WTC11 (cell line): ENCODE measurements around the gene CSF1R. TPM values are rescaled to one million over a fixed set of nuclear protein-coding genes. Genes with fewer than 3 reads are reported as not detected.
A peak's percentile ranks its signal among the peaks of the same experiment; 100 is the strongest.

ENCODE experiments used
- ATAC-seq: fragments of 200-7000 bp; cut with Tn5 transposase; 2 replicates; pipeline ENCODE4 v1.10.0; 2021; ENCODE audit warnings: mild to moderate bottlenecking, moderate library complexity
- CTCF ChIA-PET: fragments of 300-600 bp; sonication (Branson Sonifier 250); formaldehyde crosslinking; loops from one replicate; lab custom pipeline; 2021; ENCODE audit warnings: antibody characterized with exemption; lab: Charles Lee
- POLR2A ChIA-PET: fragments of 350-600 bp; sonication (Branson Sonifier 250); formaldehyde crosslinking; loops from one replicate; lab custom pipeline; 2021; ENCODE audit warnings: antibody characterized with exemption; lab: Charles Lee
- DNase-seq: peaks from one replicate; pipeline ENCODE4 v3.0.0; 2021; ENCODE audit warnings: low spot score
- H3K27ac Mint-ChIP-seq: 2 replicates; pipeline ENCODE4 v1.8.0; 2021; ENCODE audit warnings: mixed read lengths
- H3K27me3 Mint-ChIP-seq: 2 replicates; pipeline ENCODE4 v1.8.0; 2021; ENCODE audit warnings: low read depth, mild to moderate bottlenecking, moderate library complexity, mixed read lengths
- H3K36me3 Mint-ChIP-seq: 2 replicates; pipeline ENCODE4 v1.8.0; 2021; ENCODE audit warnings: mixed read lengths
- H3K4me1 Mint-ChIP-seq: 2 replicates; pipeline ENCODE4 v1.8.0; 2022; ENCODE audit warnings: mixed read lengths
- H3K4me3 Mint-ChIP-seq: 2 replicates; pipeline ENCODE4 v1.8.0; 2021; ENCODE audit warnings: mild to moderate bottlenecking, moderate library complexity, mixed read lengths
- H3K9me3 Mint-ChIP-seq: 2 replicates; pipeline ENCODE4 v1.8.0; 2021; ENCODE audit warnings: mixed read lengths
- EMX1 ChIP-seq: fragments of 250-450 bp; sonication (Bioruptor Pico); IDR thresholded peaks from 2 replicates; pipeline ENCODE4 v1.8.0; 2021; ENCODE audit warnings: mild to moderate bottlenecking
- NFYB ChIP-seq: sonication (generic); formaldehyde crosslinking; conservative IDR thresholded peaks from 2 replicates; pipeline ENCODE4 v1.8.0; 2022; ENCODE audit warnings: low read depth, missing genetic modification reagents
- NR3C1 ChIP-seq: sonication (generic); formaldehyde crosslinking; conservative IDR thresholded peaks from 2 replicates; pipeline ENCODE4 v1.8.1; 2023; ENCODE audit warnings: low read depth, mild to moderate bottlenecking, missing genetic modification reagents
- SOX15 ChIP-seq: fragments of 250-450 bp; sonication (Bioruptor Pico); IDR thresholded peaks from 2 replicates; pipeline ENCODE4 v1.9.0; 2021; ENCODE audit warnings: mild to moderate bottlenecking
- SP1 ChIP-seq: sonication (generic); formaldehyde crosslinking; conservative IDR thresholded peaks from 2 replicates; pipeline ENCODE4 v1.8.1; 2022; ENCODE audit warnings: missing genetic modification reagents
- TEAD4 ChIP-seq: sonication (generic); formaldehyde crosslinking; IDR thresholded peaks from 2 replicates; pipeline ENCODE4 v1.8.0; 2022; ENCODE audit warnings: mild to moderate bottlenecking, missing genetic modification reagents
- ZNF232 ChIP-seq: sonication (generic); formaldehyde crosslinking; IDR thresholded peaks from 2 replicates; pipeline ENCODE4 v1.8.0; 2022; ENCODE audit warnings: mild to moderate bottlenecking, missing genetic modification reagents
- total RNA-seq: library from RNA; stranded (reverse); gene quantifications from 3 replicates; pipeline ENCODE4 v1.2.3, GENCODE V29; 2021
- TF ChIP-seq, protein P1 (sequence below): sonication (generic); formaldehyde crosslinking; IDR thresholded peaks from 2 replicates; pipeline ENCODE4 v1.8.0; 2023; ENCODE audit warnings: missing genetic modification reagents, mild to moderate bottlenecking, borderline replicate concordance
- TF ChIP-seq, protein P2 (sequence below): fragments of 250-450 bp; sonication (Bioruptor Pico); IDR thresholded peaks from 2 replicates; pipeline ENCODE4 v1.9.0; 2021; ENCODE audit warnings: mild to moderate bottlenecking
- TF ChIP-seq, protein P3 (sequence below): sonication (generic); formaldehyde crosslinking; IDR thresholded peaks from 2 replicates; pipeline ENCODE4 v1.8.1; 2022; ENCODE audit warnings: mild to moderate bottlenecking, moderate library complexity, missing genetic modification reagents
- TF ChIP-seq, protein P4 (sequence below): sonication (generic); formaldehyde crosslinking; IDR thresholded peaks from 2 replicates; pipeline ENCODE4 v1.8.0; 2023; ENCODE audit warnings: missing genetic modification reagents
- TF ChIP-seq, protein P5 (sequence below): sonication (generic); formaldehyde crosslinking; IDR thresholded peaks from 2 replicates; pipeline ENCODE4 v1.8.0; 2023; ENCODE audit warnings: mild to moderate bottlenecking, missing genetic modification reagents
- TF ChIP-seq, protein P6 (sequence below): sonication (generic); formaldehyde crosslinking; IDR thresholded peaks from 2 replicates; pipeline ENCODE4 v1.8.0; 2022; ENCODE audit warnings: mild to moderate bottlenecking, missing genetic modification reagents
- TF ChIP-seq, protein P7 (sequence below): fragments of 250-450 bp; sonication (Bioruptor Pico); conservative IDR thresholded peaks from 2 replicates; pipeline ENCODE4 v1.9.0; 2021; ENCODE audit warnings: mild to moderate bottlenecking
- TF ChIP-seq, protein P8 (sequence below): fragments of 250-450 bp; sonication (Bioruptor Pico); IDR thresholded peaks from 2 replicates; pipeline ENCODE4 v1.8.0; 2021; ENCODE audit warnings: mild to moderate bottlenecking

CSF1R gene
- total RNA-seq, 1 experiment from 2014 or later = 0.20 TPM

DNA sequence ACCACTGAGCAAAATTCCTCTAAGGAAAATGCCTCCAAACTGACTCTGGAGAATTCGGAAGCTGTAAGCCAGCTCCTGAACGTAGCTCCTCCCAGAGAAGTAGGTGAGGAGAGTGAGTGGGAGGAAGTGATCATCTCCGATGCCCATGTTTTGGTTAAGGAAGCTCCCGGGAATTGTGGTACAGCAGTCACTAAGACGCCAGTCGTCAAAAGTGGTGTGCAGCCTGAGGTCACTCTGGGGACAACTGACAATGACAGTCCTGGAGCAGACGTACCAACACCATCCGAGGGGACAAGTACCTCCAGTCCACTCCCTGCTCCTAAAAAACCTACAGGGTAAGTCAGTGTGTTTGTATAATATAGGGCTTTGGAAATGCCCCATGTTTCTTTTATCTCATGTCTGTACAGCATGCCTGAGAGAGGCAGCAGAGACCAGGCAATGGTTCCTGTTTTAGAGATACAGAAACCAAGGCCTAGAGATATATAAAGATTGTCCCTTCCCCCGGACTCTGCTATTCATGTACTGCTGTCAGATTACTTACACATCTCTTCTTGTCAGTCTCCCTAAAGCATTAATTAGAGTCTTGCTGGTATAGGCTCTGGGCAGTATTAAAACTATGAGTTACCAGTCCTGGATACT lies 61.9 kb downstream of the CSF1R start (continued):
- TF ChIP-seq, protein P1, sequence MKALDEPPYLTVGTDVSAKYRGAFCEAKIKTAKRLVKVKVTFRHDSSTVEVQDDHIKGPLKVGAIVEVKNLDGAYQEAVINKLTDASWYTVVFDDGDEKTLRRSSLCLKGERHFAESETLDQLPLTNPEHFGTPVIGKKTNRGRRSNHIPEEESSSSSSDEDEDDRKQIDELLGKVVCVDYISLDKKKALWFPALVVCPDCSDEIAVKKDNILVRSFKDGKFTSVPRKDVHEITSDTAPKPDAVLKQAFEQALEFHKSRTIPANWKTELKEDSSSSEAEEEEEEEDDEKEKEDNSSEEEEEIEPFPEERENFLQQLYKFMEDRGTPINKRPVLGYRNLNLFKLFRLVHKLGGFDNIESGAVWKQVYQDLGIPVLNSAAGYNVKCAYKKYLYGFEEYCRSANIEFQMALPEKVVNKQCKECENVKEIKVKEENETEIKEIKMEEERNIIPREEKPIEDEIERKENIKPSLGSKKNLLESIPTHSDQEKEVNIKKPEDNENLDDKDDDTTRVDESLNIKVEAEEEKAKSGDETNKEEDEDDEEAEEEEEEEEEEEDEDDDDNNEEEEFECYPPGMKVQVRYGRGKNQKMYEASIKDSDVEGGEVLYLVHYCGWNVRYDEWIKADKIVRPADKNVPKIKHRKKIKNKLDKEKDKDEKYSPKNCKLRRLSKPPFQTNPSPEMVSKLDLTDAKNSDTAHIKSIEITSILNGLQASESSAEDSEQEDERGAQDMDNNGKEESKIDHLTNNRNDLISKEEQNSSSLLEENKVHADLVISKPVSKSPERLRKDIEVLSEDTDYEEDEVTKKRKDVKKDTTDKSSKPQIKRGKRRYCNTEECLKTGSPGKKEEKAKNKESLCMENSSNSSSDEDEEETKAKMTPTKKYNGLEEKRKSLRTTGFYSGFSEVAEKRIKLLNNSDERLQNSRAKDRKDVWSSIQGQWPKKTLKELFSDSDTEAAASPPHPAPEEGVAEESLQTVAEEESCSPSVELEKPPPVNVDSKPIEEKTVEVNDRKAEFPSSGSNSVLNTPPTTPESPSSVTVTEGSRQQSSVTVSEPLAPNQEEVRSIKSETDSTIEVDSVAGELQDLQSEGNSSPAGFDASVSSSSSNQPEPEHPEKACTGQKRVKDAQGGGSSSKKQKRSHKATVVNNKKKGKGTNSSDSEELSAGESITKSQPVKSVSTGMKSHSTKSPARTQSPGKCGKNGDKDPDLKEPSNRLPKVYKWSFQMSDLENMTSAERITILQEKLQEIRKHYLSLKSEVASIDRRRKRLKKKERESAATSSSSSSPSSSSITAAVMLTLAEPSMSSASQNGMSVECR (CRISPR knock-in tag) = no peak
- TF ChIP-seq, all 79 proteins: peak for 0

DNA sequence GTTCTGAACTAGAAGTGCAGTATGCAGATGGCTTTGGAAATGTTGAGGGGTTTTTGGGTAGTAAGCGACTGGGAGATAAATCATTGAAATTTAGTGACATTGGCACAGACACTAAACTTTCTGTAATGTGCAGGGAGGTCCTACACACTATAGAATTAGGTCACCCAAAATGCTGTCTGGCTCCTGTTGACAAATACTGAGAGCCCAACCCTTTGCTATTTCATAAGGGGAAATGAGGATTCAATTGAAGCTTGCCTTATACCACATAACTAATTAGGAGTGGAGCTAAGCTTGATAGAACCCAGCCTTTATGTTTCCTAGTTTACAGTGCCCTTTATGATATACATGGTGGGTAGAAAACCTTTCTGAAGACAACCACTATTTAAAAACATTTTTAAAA lies 63.2 kb downstream of the CSF1R start:
- no peak overlapping the region for H3K4me3 Mint-ChIP-seq
- ChIA-PET POLR2A (no interaction called here), CTCF (interaction anchor here (0.7 to 1.0 kb wide), 3 partner anchors 33 to 756 kb away, joined by 3 to 4 read pairs (median 4); no protein-coding TSS in a partner anchor)
- ATAC-seq (no peak), DNase-seq (no peak)
- no peaks in the 10 kb centered on the region for H3K9me3 Mint-ChIP-seq
- TF ChIP-seq ZNF232 (CRISPR knock-in tag) (no peak), NR3C1 (CRISPR knock-in tag) (no peak), SOX15 (no peak)
- TF ChIP-seq, protein P2, sequence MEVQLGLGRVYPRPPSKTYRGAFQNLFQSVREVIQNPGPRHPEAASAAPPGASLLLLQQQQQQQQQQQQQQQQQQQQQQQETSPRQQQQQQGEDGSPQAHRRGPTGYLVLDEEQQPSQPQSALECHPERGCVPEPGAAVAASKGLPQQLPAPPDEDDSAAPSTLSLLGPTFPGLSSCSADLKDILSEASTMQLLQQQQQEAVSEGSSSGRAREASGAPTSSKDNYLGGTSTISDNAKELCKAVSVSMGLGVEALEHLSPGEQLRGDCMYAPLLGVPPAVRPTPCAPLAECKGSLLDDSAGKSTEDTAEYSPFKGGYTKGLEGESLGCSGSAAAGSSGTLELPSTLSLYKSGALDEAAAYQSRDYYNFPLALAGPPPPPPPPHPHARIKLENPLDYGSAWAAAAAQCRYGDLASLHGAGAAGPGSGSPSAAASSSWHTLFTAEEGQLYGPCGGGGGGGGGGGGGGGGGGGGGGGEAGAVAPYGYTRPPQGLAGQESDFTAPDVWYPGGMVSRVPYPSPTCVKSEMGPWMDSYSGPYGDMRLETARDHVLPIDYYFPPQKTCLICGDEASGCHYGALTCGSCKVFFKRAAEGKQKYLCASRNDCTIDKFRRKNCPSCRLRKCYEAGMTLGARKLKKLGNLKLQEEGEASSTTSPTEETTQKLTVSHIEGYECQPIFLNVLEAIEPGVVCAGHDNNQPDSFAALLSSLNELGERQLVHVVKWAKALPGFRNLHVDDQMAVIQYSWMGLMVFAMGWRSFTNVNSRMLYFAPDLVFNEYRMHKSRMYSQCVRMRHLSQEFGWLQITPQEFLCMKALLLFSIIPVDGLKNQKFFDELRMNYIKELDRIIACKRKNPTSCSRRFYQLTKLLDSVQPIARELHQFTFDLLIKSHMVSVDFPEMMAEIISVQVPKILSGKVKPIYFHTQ (CRISPR knock-in tag) = no peak
- TF ChIP-seq, protein P3, sequence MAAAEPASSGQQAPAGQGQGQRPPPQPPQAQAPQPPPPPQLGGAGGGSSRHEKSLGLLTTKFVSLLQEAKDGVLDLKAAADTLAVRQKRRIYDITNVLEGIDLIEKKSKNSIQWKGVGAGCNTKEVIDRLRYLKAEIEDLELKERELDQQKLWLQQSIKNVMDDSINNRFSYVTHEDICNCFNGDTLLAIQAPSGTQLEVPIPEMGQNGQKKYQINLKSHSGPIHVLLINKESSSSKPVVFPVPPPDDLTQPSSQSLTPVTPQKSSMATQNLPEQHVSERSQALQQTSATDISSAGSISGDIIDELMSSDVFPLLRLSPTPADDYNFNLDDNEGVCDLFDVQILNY (CRISPR knock-in tag) = no peak
- TF ChIP-seq, protein P4, sequence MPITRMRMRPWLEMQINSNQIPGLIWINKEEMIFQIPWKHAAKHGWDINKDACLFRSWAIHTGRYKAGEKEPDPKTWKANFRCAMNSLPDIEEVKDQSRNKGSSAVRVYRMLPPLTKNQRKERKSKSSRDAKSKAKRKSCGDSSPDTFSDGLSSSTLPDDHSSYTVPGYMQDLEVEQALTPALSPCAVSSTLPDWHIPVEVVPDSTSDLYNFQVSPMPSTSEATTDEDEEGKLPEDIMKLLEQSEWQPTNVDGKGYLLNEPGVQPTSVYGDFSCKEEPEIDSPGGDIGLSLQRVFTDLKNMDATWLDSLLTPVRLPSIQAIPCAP (CRISPR knock-in tag) = no peak
- TF ChIP-seq, protein P5, sequence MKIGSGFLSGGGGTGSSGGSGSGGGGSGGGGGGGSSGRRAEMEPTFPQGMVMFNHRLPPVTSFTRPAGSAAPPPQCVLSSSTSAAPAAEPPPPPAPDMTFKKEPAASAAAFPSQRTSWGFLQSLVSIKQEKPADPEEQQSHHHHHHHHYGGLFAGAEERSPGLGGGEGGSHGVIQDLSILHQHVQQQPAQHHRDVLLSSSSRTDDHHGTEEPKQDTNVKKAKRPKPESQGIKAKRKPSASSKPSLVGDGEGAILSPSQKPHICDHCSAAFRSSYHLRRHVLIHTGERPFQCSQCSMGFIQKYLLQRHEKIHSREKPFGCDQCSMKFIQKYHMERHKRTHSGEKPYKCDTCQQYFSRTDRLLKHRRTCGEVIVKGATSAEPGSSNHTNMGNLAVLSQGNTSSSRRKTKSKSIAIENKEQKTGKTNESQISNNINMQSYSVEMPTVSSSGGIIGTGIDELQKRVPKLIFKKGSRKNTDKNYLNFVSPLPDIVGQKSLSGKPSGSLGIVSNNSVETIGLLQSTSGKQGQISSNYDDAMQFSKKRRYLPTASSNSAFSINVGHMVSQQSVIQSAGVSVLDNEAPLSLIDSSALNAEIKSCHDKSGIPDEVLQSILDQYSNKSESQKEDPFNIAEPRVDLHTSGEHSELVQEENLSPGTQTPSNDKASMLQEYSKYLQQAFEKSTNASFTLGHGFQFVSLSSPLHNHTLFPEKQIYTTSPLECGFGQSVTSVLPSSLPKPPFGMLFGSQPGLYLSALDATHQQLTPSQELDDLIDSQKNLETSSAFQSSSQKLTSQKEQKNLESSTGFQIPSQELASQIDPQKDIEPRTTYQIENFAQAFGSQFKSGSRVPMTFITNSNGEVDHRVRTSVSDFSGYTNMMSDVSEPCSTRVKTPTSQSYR (CRISPR knock-in tag) = no peak
- H3K27ac Mint-ChIP-seq = no peak overlapping the region; the same call in 1 of the 2 replicates
- peaks cover 77% of the 10 kb centered on the region for H3K36me3 Mint-ChIP-seq
- peaks cover 32% of the 10 kb centered on the region for H3K4me1 Mint-ChIP-seq
- no peaks in the 10 kb centered on the region for H3K27me3 Mint-ChIP-seq

DNA sequence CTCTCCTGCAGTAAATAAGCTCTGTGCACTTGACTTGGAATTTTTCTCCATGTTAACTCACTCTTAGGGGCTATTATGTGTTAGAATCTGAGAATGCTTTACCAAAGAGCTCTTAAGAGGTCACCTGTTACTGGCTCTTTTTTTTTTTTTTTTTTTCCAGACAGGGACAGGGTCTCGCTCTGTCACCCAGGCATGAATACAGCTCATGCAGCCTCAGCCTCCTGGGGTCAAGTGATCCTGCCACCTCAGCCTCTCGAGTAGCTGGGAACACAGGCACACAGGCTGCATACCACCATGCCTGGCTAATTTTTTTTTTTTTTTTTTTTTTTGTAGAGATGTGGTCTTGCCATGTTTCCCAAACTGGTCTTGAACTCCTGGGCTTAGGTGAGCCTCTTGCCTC lies 63.7 kb downstream of the CSF1R start:
- DNase-seq = no peak
- H3K9me3 Mint-ChIP-seq = no peaks in the 10 kb centered on the region
- CTCF ChIA-PET = interaction anchor here (0.7 to 1.2 kb wide), 5 partner anchors 32 to 756 kb away, joined by 3 to 4 read pairs (median 3); no protein-coding TSS in a partner anchor
- ATAC-seq = no peak
- H3K4me3 Mint-ChIP-seq = no peak overlapping the region; the same call in 1 of the 2 replicates
- peaks cover 28% of the 10 kb centered on the region for H3K4me1 Mint-ChIP-seq
- peak overlapping the region; percentile 92 for H3K27ac Mint-ChIP-seq
- POLR2A ChIA-PET = no interaction called here
- H3K27me3 Mint-ChIP-seq = no peaks in the 10 kb centered on the region
- peaks cover 73% of the 10 kb centered on the region for H3K36me3 Mint-ChIP-seq
- TF ChIP-seq, protein P6, sequence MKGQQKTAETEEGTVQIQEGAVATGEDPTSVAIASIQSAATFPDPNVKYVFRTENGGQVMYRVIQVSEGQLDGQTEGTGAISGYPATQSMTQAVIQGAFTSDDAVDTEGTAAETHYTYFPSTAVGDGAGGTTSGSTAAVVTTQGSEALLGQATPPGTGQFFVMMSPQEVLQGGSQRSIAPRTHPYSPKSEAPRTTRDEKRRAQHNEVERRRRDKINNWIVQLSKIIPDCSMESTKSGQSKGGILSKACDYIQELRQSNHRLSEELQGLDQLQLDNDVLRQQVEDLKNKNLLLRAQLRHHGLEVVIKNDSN (CRISPR knock-in tag) = no peak
- TF ChIP-seq TEAD4 (CRISPR knock-in tag) (no peak), EMX1 (CRISPR knock-in tag) (no peak), NFYB (no peak), SP1 (CRISPR knock-in tag) (no peak), NR3C1 (CRISPR knock-in tag) (no peak)
- TF ChIP-seq, protein P7, sequence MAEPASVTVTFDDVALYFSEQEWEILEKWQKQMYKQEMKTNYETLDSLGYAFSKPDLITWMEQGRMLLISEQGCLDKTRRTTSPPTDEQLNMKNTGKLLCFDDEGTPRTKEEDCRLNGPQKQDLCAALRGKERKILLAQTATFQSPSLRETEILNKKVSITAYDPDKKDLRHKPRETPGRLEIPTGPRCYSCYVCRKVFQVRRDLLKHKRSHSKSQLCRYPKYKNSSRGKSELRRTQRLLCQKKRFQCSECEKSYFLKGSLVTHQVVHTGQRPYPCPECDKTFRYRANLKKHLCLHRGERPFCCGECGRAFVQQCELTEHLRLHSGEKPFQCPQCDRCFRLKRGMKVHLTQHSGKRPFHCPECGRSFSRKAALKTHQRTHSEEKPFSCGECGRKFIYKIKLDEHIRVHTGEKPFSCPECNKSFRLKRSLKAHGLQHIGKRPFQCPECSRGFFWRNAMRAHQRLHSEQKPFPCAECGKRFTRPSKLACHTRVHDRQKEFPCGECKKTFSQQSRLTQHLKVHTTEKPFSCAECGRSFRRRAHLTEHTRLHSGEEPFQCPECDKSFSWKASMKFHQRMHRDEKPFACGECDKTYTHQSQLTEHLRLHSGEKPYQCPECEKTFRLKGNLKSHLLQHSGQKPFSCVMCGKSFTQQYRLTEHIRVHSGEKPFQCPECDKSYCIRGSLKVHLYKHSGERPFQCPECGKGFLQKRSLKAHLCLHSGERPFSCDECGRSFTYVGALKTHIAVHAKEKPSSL = no peak
- TF ChIP-seq, protein P8, sequence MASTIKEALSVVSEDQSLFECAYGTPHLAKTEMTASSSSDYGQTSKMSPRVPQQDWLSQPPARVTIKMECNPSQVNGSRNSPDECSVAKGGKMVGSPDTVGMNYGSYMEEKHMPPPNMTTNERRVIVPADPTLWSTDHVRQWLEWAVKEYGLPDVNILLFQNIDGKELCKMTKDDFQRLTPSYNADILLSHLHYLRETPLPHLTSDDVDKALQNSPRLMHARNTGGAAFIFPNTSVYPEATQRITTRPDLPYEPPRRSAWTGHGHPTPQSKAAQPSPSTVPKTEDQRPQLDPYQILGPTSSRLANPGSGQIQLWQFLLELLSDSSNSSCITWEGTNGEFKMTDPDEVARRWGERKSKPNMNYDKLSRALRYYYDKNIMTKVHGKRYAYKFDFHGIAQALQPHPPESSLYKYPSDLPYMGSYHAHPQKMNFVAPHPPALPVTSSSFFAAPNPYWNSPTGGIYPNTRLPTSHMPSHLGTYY = no peak
